ENCODE data around the gene SFI1. TPM values are rescaled to one million over a fixed set of nuclear protein-coding genes. Genes with fewer than 3 reads are reported as not detected.
A peak's percentile ranks its signal among the peaks of the same experiment; 100 is the strongest.

The SFI1 gene
- total and polyA plus RNA-seq, 2 of the 4 experiments (the other 2 are of a cell fraction) = 9.9 to 12.0 TPM

GRCh38 chr22:31503211-31503964 lies 7.1 kb downstream of the SFI1 start:
- Histone ChIP-seq H4K91ac (ENCODE audit: insufficient read depth, low read depth, low read length) (no peak overlapping the region), H2BK120ac (ENCODE audit: low read depth, low read length) (no peak overlapping the region), H3K4ac (ENCODE audit: low read depth, low read length) (no peak overlapping the region), H2BK15ac (ENCODE audit: low read depth, low read length) (0 out of 3 replicates have a peak overlapping the region, but pooled peaks have one; percentile 13), H3K27me3 (ENCODE audit: control insufficient read depth, insufficient read depth, low read length) (no peaks in the 10 kb centered on the region), H3K9ac (ENCODE audit: low read depth, low read length) (no peak overlapping the region), H2AK5ac (ENCODE audit: low read depth, low read length) (no peak overlapping the region), H3K79me1 (ENCODE audit: low read depth in 1 of 2, low read length in 2 of 2) (peaks cover 16 to 32% of the 10 kb centered on the region in 2 experiments), H3K56ac (ENCODE audit: extremely low read depth, insufficient read depth, low read length) (no peak overlapping the region), H3K18ac (ENCODE audit: low read depth, low read length) (no peak overlapping the region), H3K9me3 (ENCODE audit: control insufficient read depth, insufficient read depth, low read length) (peaks cover 2% of the 10 kb centered on the region; the same call in 1 of the 2 replicates), H3K4me2 (ENCODE audit: low read depth, low read length) (no peak overlapping the region), H3K27ac (ENCODE audit: insufficient read depth, low read length) (no peak overlapping the region), H3K9me1 (ENCODE audit: insufficient read depth, low read length) (peaks cover 3% of the 10 kb centered on the region; the same call in 1 of the 2 replicates), H2AK9ac (replicated peaks; ENCODE audit: low read depth, low read length, poor library complexity) (no peak overlapping the region), H2BK5ac (ENCODE audit: low read depth, low read length, poor library complexity, severe bottlenecking) (no peak overlapping the region), H3K4me3 (ENCODE audit: insufficient read depth, low read depth, low read length) (no peak overlapping the region), H2AFZ (replicated peaks; ENCODE audit: low read length, poor library complexity) (no peak overlapping the region), H4K5ac (ENCODE audit: low read depth, low read length) (no peak overlapping the region), H4K20me1 (ENCODE audit: insufficient read depth, low read length) (no peaks in the 10 kb centered on the region), H3K14ac (replicated peaks; ENCODE audit: low read depth, low read length) (no peak overlapping the region), H4K8ac (ENCODE audit: low read depth in 2 of 2, low read length in 2 of 2) (no peak overlapping the region), H2BK20ac (ENCODE audit: low read depth, low read length) (no peak overlapping the region), H3K36me3 (ENCODE audit: control insufficient read depth, insufficient read depth, low read length) (no peaks in the 10 kb centered on the region), H3K4me1 (ENCODE audit: control insufficient read depth, insufficient read depth, low read length) (no peaks in the 10 kb centered on the region; the same call in 1 of the 2 replicates), H3K23ac (ENCODE audit: low read depth, low read length) (no peak overlapping the region)
- intact Hi-C loops (cut with micrococcal nuclease) (no loop called here), dilution Hi-C loops (cut with HindIII; ENCODE audit: low sequenced_read_pairs, unreplicated experiment) (no loop called here), in situ Hi-C loops (cut with MboI; ENCODE audit: low sequenced_read_pairs) (no loop called here)
- no peak for ATAC-seq (ENCODE audit: low read depth)
- no peak for DNase-seq
- TF ChIP-seq NFE2L2 (IDR thresholded peaks at IDR 0.05; ENCODE audit: low read depth, low read length) = no peak
- no peak for TF ChIP-seq CEBPB (IDR thresholded peaks at IDR 0.05; ENCODE audit: low read depth, low read length)
- no peak for TF ChIP-seq RCOR1 (IDR thresholded peaks at IDR 0.05; ENCODE audit: insufficient replicate concordance, low read length)
- TF ChIP-seq CHD1 (IDR thresholded peaks at IDR 0.05; ENCODE audit: low read depth, low read length) = no peak
- no peak for TF ChIP-seq BHLHE40 (IDR thresholded peaks at IDR 0.05; ENCODE audit: low read depth, low read length)
- WGBS, 2 experiments (ENCODE audit: extremely low coverage in 2 of 2, insufficient read length in 1 of 2) = 100% methylated on average over 1 of the region's 14 CpGs; no CpG with 5 or more reads in 1 of the 2 experiments
- no TSS peak for BruUV-seq (replicated peaks)
- POLR2A ChIA-PET (ENCODE audit: unreplicated experiment) = no interaction called here
- CTCF ChIA-PET = interaction anchor here (0.7 kb wide), 1 partner anchor 143 kb away, joined by 3 read pairs; no protein-coding TSS in a partner anchor

Measured in IMR-90 (cell line).